H54 (cell line): Measurements from ENCODE around the gene PRR5.
"Not testable (repeated sequence)": the region's sequence is repeated elsewhere in the genome, so short reads cannot be mapped to it uniquely, and the experiment has no call there.

Experiments used
- DNase-seq: peaks from one replicate; pipeline ENCODE4 v3.0.0; 2011; ENCODE audit warnings: low spot score, mixed read lengths; ENCODE audit not compliant: insufficient read length
- FAIRE-seq: peaks from 3 replicates; lab custom pipeline; 2011; peaks lifted over from hg19 to GRCh38; lab: Jason Lieb, UNC
- POLR2A ChIP-seq: IDR thresholded peaks from 2 replicates; pipeline ENCODE4 v1.6.1; 2011; ENCODE audit warnings: low read depth, mild to moderate bottlenecking, low read length

Gene PRR5, protein sequence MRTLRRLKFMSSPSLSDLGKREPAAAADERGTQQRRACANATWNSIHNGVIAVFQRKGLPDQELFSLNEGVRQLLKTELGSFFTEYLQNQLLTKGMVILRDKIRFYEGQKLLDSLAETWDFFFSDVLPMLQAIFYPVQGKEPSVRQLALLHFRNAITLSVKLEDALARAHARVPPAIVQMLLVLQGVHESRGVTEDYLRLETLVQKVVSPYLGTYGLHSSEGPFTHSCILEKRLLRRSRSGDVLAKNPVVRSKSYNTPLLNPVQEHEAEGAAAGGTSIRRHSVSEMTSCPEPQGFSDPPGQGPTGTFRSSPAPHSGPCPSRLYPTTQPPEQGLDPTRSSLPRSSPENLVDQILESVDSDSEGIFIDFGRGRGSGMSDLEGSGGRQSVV

DNA sequence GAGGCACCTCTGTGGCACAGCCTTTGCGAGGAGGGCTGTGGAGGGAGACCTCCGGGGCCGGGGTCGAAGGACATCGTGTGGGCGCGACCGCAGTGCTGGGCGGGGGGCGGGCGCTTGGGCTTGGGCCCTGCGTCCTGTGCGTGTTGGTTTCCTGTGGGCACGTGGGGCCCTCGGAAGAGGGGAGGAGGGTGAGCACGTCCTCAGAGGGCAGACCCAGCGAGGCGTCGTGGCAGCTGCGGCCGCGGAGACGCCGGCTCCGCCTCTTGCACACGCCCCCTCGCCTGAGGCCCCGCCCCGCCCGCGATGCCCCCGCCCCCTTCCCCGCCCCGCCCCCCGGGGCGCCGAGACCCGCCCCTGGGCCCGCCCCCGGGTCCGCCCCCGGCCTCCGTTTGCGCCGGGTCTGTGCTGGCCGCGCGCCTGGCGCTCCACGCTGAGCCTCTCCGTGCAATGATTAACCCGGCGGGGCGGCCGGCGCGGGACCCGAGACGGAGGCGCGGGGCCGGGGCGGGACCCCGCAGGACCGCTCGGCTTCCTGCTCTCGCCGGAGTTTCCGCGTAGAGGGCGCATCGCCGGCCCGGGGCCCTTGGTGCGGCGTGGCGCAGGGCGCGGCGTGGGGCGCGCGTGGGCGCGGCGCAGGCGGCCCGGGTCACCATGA is at the start of gene PRR5:
TSS of gene PRR5 (plus strand) at position 381 of the 655 bp plus-strand sequence. CDS start at position 652, 271 bp downstream.
- no peak for TF ChIP-seq POLR2A
- no peak for DNase-seq
- no peak for FAIRE-seq

DNA sequence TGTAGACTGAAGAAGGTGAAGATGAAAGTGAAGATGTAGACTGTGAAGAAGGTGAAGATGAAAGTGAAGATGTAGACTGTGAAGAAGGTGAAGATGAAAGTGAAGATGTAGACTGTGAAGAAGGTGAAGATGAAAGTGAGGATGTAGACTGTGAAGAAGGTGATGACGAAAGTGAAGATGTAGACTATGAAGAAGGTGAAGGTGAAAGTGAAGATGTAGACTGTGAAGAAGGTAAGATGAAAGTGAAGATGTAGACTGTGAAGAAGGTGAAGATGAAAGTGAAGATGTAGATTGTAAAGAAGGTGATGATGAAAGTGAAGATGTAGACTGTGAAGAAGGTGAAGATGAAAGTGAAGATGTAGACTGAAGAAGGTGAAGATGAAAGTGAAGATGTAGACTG is 49.1 kb upstream of the PRR5 start:
- not testable (repeated sequence) for FAIRE-seq, DNase-seq

DNA sequence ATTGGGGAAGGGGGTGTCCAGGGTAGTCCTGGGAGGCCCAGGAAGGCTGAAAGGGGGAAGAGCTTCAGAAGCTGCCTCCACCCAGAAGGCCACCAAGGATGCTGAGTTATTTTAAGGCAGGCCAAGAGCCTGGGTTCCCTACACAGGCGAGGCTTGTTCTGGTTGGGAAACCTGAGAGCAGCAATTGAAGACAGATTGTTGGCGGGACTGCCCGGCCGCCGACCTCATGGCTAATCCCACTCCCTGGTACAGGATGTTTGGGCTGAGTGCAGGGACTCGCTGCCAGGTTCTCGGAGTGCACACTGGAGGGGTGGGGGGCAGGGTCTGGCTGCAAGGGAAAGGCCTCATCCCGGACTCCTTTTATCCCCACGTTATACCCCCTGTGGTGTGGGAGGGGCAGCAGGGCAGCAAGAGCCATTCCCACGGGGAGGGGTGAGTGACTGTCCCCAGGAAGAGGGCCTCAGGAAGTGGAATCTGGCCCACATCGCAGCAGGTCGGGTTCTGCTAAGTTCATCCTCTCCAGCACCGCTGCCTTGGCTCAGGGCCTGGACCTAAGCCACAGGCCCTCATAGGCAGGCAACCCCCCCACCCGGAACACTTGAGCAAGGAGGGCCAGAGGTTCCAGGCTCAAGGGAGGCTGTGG is 43.6 kb upstream of the PRR5 start:
- TF ChIP-seq POLR2A, result no peak
- DNase-seq (no peak), FAIRE-seq (no peak)

DNA sequence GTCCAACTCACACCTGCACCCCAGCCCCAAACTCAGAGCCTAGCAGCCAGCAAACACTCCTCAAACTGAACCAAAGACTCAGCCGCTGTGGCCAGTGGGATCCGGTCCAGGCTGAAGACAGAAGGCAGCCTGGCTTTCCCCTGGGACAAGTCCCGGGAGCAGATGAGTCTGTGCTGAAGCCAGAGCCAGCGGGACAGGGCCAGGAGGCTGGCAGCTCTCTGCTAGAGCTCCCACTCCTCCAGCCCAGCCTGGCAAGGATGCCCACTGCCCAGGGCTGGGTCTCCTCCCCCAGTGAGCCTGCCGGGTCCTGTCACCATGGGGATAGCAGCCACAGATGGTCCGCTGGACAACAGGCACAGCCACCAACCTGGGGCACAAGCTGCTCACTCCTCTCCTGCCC is 42.9 kb upstream of the PRR5 start:
- DNase-seq (no peak), FAIRE-seq (no peak)
- TF ChIP-seq POLR2A, result no peak

DNA sequence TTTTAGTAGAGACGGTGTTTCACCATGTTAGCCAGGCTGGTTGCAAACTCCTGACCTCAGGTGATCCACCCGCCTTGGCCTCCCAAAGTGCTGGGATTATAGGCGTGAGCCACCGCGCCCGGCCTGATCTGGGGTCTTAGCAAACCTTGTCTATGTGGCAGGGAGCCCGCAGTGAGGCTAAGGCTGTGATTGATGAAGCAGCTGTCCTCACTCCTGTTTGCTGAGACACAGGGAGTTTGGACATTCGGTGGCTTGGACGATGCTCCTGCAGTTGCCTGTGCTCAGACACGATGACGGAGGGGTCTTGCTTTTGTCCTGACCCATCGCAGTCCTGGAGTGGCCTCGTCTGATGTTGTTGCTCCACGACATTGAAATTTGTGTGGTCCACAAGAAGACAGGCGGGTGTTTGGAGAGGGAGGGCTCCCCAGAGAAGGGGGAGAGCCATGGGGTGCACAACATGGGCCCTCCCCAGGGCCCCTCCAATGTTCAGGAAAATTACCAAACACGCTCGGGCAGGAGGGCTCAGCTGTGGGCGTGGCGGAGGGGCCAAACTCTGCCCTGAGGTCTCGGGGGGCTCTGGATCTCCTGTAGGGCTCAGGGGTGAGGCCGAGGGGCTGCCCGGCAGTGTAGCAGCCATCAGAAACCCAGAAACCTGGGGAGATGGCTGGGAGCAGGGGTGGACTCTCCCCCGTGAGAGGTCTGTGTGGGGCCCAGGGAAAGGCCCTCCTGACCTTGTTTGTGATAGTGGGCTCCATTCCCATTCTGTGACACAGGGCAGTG is 41.8 kb upstream of the PRR5 start:
- DNase-seq (no peak), FAIRE-seq (no peak)
- no peak for TF ChIP-seq POLR2A

DNA sequence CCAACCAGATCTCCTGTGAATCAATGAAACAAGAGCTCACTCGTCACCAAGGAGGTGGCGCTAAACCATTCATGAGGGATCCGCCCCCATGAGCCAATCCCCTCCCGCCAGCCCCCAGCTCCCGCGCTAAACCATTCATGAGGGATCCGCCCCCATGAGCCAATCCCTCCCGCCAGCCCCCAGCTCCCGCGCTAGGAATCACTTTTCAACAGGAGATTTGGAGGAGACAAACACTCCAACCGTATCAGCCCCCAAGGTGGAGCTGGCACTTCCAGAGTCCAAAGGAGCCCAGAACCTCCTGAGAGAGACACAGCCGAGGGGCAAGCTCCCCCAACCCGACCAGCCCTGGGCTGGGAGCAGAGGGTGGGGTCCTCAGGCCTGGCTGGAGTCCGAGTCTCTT is 40.9 kb upstream of the PRR5 start:
- DNase-seq (no peak), FAIRE-seq (no peak)
- no peak for TF ChIP-seq POLR2A

DNA sequence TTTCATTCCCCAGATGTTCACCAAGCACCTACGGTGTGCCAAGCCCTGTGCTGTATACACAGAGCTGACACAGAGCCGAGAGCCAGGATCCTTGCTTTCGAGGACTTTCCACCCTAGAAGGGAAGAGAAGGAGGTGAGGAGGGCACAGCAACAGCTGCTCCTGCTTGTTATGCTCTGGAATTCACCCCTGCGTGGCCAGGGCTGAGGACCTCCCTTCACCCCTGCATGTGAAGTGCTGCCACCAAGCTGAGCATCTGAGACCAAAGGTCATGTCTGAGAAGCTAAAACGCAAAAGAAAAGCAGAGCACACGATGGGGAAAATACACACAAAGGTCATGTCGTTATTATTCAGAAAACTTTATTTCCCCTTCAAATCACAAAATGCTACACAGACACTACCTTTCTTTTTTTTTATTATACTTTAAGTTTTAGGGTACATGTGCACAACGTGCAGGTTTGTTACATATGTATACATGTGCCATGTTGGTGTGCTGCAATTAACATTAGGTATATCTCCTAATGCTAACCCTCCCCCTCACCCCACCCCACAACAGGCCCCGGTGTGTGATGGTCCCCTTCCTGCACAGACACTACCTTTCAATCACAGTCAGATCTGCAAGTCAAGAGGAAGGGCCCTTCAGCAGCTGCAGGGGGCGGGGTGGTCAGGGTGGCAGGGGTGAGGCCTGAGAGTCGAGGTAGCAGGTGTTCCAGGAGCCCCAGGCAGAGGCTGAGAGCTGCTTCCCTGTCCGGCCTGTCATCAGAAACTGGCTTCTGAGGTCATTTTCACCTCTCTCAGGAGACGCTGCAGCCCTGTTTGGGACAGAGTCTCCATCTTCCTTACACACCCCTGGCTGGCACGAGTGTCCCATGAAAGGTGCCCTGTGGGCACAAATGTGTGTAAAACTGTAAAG is 40.1 kb upstream of the PRR5 start:
- FAIRE-seq (no peak), DNase-seq (no peak)
- no peak for TF ChIP-seq POLR2A

DNA sequence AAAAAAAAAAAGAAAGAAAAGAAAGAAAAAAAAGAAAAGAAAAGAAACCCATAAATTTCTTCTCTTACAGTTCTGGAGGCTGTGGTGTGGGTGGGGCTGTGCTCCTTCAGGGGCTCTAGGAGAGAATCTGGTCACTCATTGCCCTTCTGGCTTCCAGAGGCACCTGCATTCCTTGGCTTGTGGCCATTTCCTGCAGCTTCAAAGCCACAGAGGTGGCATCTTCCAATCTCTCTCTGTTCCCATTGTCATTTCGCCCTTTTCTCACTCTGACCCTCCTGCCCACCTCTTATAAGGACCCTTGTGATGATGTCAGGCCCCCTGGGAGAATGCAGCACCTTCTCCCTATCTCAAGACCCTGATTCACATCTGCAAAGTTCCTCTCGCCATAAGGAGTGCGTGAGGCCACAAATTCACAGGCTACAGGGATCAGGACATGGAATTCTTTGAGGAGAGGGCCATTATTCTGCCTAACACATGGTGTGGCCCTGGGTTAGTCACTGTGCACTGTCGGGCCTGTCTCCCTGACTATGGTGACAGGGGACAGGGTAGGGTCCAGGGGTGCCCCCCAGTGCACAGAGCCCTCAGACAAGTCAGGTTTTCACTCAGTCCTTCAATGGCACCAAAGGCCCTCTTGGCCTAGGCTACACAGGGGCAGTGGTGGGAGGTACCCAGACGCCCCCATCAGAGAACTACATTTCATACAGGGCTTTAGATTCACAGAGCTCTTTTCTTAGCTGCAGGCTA is 38.6 kb upstream of the PRR5 start:
- DNase-seq, result no peak
- TF ChIP-seq POLR2A, result no peak
- FAIRE-seq, result no peak

DNA sequence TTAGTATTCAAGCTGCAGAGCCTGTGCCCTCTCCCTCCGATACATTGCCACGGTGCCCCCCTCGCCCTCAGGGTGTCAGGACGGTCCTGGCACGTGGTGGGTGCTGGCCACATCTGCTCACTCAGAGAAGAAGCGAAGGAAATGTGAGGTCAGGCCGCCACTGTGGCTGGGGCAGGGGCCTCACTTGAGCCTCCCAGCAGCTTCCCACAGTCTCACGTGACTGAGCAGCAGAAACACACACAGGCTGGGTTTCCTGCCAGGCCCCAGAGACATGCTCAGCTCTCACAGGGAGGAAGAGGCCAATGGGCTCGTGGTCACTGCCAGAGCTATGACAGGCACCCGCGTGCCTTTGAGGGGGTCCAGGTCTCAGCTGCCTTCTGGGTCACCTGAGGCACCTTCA is 37.9 kb upstream of the PRR5 start:
- FAIRE-seq, result no peak
- DNase-seq, result no peak
- no peak for TF ChIP-seq POLR2A

DNA sequence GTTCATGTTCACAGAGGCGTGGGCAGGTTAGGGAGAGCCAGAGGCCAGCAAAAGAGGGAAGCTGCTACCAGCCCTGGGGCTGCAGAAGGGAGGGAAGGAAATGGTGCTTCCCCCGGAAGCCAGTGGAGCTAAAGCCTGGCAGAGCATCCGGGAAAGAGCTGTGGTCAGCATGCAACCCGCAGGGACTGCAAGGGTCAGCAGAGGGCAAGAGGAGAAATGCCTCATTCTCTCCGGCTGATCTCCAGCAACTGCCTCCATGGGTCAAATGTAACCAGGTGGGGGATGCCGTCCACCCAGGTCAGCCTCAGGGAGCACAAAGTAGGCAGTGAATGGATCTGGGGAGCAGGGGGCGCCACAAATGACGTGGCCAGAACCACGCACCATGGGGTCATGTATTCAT is 36.9 kb upstream of the PRR5 start:
- DNase-seq (no peak), FAIRE-seq (no peak)
- no peak for TF ChIP-seq POLR2A

DNA sequence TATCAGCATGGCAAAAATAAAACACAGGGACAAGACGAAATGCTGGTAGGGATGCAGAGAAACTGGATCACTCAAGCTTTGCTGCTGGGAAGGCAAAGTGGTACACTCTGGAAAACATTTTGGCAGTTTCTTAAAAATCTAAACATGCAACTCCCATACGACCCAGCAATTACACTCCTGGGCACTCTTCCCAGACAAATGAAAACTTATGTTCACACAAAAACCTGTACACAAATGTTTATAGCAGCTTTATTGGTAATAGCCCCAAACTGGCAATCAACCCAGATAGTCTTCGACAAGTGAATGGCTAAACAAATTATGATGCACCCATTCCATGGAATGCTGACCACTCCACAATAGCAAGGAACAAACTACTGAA is 35.8 kb upstream of the PRR5 start:
- FAIRE-seq, result no peak
- no peak for TF ChIP-seq POLR2A
- no peak for DNase-seq

DNA sequence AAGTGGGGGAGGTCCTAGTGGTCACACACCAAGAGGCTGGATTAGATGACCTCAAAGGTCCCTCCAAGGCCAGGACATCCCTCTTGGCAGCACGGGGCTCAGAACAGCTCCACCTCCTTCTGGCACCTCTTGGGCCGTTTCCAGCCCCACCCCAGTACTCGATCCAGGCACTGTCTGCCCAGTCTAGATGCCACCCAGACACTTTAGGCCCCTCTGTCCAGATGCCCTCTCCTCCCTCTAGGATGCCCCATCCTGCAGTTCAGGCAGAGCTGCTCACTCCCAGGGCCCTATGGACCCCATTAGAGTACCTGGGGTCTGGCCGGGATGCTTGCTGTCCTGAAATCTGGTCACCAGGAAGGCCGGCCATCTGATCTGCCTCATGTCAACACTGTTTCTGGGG is 34.7 kb upstream of the PRR5 start:
- TF ChIP-seq POLR2A, result no peak
- FAIRE-seq (no peak), DNase-seq (no peak)
